Activated T-cell treated with anti-CD3 and anti-CD28 coated beads, Interleukin-2, amount 50 U/mL, for 72 hours (primary cell): Measurements from ENCODE around the gene PPP1R13L. TPM values are rescaled to one million over a fixed set of nuclear protein-coding genes. Genes with fewer than 3 reads are reported as not detected.
"Not testable (repeated sequence)": the region's sequence is repeated elsewhere in the genome, so short reads cannot be mapped to it uniquely, and the experiment has no call there.

Source experiments
- ATAC-seq, 2 donors: fragments of 150-1000 bp; cut with Tn5 transposase; replicated peaks in 1 of 2; 2 replicates each; pipeline ENCODE4 v1.10.0; 2021; ENCODE audit warnings: moderate library complexity in 2 of 2, mild to moderate bottlenecking in 1 of 2
- DNase-seq, 2 donors: peaks; one replicate each; pipeline ENCODE4 v3.0.0; 2021 to 2022; ENCODE audit warnings: mixed read lengths in 1 of 2
- H3K27ac Mint-ChIP-seq: one replicate; pipeline ENCODE4 v1.8.0; 2022; ENCODE audit warnings: mild to moderate bottlenecking, moderate library complexity, mixed read lengths
- H3K27me3 Mint-ChIP-seq: one replicate; pipeline ENCODE4 v1.8.0; 2022; ENCODE audit warnings: low read depth, mixed read lengths
- H3K36me3 Mint-ChIP-seq, 2 donors: one replicate each; pipeline ENCODE4 v1.8.0; 2022; ENCODE audit warnings: mixed read lengths in 2 of 2, mild to moderate bottlenecking in 1 of 2; ENCODE audit not compliant: insufficient read depth in 2 of 2
- H3K4me1 Mint-ChIP-seq: one replicate; pipeline ENCODE4 v1.8.0; 2022; ENCODE audit warnings: low read depth, mixed read lengths
- H3K4me3 Mint-ChIP-seq, 2 donors: one replicate each; pipeline ENCODE4 v1.8.0; 2022; ENCODE audit warnings: mild to moderate bottlenecking in 2 of 2, mixed read lengths in 2 of 2, moderate library complexity in 2 of 2
- H3K9me3 Mint-ChIP-seq, 2 donors: one replicate each; pipeline ENCODE4 v1.8.0; 2022; ENCODE audit warnings: mixed read lengths in 2 of 2
- total RNA-seq, 2 donors: library from RNA; stranded (reverse); gene quantifications; one replicate each; pipeline ENCODE4 v1.2.3, GENCODE V29; 2022

The PPP1R13L gene
- total RNA-seq, 2 donors from 2014 or later = 22.7 to 32.0 TPM

DNA sequence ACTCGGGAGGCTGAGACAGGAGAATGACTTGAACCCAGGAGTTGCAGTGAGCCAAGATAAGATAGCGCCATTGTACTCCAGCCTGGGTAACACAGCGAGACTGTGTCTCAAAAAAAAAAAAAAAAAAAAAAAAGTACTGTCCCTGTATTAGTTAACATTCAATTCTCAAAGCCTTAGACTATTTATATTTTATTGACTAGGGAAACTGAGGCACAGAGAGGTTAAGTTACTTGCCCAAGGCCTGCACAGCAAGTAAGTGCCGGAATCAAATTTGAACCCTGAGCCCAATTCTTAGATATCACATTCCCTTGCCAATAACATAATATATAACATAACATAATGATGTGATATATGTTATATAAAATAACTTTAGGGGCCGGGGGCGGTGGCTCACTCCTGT lies 65.2 kb downstream of the PPP1R13L start:
- H3K9me3 Mint-ChIP-seq = no peaks in the 10 kb centered on the region
- no peaks in the 10 kb centered on the region for H3K36me3 Mint-ChIP-seq
- H3K27ac Mint-ChIP-seq = no peak overlapping the region
- ATAC-seq = no peak
- H3K27me3 Mint-ChIP-seq = peaks cover 18% of the 10 kb centered on the region
- H3K4me1 Mint-ChIP-seq = peaks cover 8% of the 10 kb centered on the region
- H3K4me3 Mint-ChIP-seq = peak overlapping the region; percentile 60 to 78
- DNase-seq = no peak

DNA sequence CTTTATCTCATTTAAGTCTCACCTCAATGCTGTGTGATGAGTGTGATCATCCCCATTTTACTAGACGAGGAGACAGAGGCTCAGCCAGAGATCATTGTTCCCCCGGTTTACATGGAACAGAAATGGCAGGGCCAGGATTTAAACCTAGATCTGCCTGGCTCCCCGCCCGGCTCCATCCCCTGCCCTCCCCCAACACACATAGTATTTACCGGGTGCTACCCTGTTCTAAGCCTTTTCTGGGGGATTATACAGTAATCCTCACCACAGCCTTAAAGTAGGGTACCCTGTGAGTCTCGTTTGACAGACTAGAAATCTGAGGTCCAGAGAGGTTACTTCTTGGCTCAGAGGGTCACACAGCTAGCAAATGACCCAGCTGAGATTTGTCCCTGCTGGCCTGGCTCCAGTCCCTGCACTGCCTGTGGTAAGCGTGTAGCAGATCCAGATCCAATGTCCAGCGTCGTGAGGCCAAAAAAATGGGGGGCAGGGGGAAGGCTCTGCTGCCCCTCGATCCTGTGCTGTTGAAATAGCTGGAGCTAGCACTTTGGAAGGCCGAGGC lies 68.1 kb downstream of the PPP1R13L start:
- H3K27ac Mint-ChIP-seq = no peak overlapping the region

DNA sequence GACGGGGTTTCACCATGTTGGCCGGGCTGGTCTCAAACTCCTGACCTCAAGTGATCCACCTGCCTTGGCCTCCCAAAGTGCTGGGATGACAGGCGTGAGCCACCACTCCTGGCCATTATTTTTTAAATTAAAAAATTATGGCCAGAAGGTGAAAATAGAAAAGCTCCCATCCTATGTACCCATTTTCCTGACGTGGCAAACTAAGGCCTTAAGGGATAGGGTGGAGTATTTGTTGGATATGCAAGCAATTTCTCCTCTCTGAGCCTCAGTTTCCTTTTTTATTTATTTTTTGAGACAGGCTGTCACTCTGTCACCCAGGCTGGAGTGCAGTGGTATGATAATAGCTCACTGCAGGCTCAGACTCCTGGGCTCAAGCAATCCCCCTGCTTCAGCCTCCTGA lies 70.0 kb downstream of the PPP1R13L start:
- DNase-seq, H3K4me1 Mint-ChIP-seq, H3K27ac Mint-ChIP-seq, ATAC-seq, H3K4me3 Mint-ChIP-seq, H3K36me3 Mint-ChIP-seq, H3K9me3 Mint-ChIP-seq: not testable (repeated sequence)
- H3K27me3 Mint-ChIP-seq = peaks cover 12% of the 10 kb centered on the region

More for the DNA sequence above, 68.1 kb downstream of the PPP1R13L start:
- ATAC-seq (no peak), DNase-seq (no peak)
- H3K9me3 Mint-ChIP-seq = no peaks in the 10 kb centered on the region
- no peaks in the 10 kb centered on the region for H3K36me3 Mint-ChIP-seq
- no peak overlapping the region for H3K4me3 Mint-ChIP-seq
- H3K4me1 Mint-ChIP-seq = peaks cover 8% of the 10 kb centered on the region
- H3K27me3 Mint-ChIP-seq = peaks cover 12% of the 10 kb centered on the region

DNA sequence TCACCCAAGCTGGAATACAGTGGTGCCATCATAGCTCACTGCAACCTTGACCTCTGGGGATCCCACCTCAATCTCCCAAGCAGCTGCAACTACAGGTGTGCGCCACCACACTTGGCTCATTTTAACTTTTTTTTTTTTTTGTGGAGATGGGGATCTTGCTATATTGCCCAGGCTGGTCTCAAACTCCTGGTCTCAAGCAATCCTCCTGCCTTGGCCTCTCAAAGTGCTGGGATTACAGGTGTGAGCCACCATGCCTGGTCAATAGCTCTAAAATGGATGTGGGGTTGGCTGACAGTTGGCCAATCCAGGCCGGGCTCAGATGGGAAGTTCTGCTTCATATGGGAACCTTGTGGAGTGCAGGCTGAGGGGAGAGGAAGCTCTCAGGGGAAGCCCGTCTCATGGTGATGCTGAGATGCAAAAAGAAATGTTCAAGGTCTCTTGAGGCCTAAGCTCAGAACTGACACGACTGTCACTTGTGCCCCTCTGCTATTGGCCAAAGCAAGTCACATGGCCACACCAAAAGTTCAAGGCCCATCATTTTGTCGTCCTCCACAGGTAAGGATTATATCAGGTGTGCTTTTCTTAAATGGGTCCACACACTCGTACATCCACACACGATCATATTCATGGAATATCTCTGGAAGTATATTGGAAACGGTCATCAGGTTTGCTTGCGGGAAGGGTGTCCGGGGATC lies 71.1 kb downstream of the PPP1R13L start:
- Mint-ChIP-seq H3K4me3 (no peak overlapping the region), H3K27ac (no peak overlapping the region), H3K4me1 (peaks cover 5% of the 10 kb centered on the region), H3K27me3 (peaks cover 17% of the 10 kb centered on the region), H3K36me3 (no peaks in the 10 kb centered on the region), H3K9me3 (no peaks in the 10 kb centered on the region)
- DNase-seq (no peak), ATAC-seq (no peak)

DNA sequence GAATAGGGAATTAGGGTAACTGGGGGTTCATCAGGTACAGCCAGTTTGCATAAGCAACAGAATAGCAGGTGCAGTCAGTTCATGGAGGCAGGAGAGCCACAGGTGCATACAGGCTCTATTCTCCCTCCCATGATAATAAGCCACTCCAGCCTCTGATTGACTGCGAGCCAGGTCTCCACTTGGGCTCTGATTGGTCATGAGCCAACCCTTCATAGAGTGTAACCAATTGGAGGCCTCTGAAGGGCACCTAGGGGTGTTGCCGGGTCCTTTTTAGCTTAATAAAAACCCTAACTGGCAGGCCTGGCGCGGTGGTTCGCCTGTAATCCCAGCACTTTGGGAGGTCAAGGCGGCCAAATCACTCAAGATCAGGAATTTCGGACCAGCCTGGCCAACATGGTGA lies 73.5 kb downstream of the PPP1R13L start:
- H3K4me1 Mint-ChIP-seq = no peaks in the 10 kb centered on the region
- no peaks in the 10 kb centered on the region for H3K36me3 Mint-ChIP-seq
- DNase-seq (no peak), ATAC-seq (no peak)
- H3K27ac Mint-ChIP-seq = no peak overlapping the region
- H3K9me3 Mint-ChIP-seq = no peaks in the 10 kb centered on the region
- no peak overlapping the region for H3K4me3 Mint-ChIP-seq
- peaks cover 14% of the 10 kb centered on the region for H3K27me3 Mint-ChIP-seq

Other genes with a start within 250 kb of the PPP1R13L start
- gene NKPD1, start 244.1 kb downstream of the PPP1R13L start, total RNA-seq = under 1 TPM; 0.70 to 0.72 TPM
- 10 to 100 TPM; 48.5 to 58.5 TPM for gene TRAPPC6A, start 226.8 kb downstream of the PPP1R13L start, total RNA-seq
- 10 to 100 TPM; 16.7 to 17.7 TPM for gene BLOC1S3, start 226.3 kb downstream of the PPP1R13L start, total RNA-seq
- not detected for gene EXOC3L2, start 159.7 kb downstream of the PPP1R13L start, total RNA-seq
- gene MARK4, start 153.8 kb downstream of the PPP1R13L start, total RNA-seq = 10 to 100 TPM; 25.3 to 37.9 TPM
- not detected for gene CKM, start 82.2 kb downstream of the PPP1R13L start, total RNA-seq
- under 1 TPM; 0.22 to 0.42 TPM for gene KLC3, start 64.3 kb downstream of the PPP1R13L start, total RNA-seq
- 10 to 100 TPM; 20.4 to 23.2 TPM for gene ERCC2, start 34.5 kb downstream of the PPP1R13L start, total RNA-seq
- 1 to 10 TPM; 3.4 to 4.9 TPM for gene POLR1G, start 1.6 kb upstream of the PPP1R13L start, total RNA-seq
- gene ERCC1, start 18.8 kb upstream of the PPP1R13L start, total RNA-seq = 10 to 100 TPM; 71.0 to 73.9 TPM
- 10 to 100 TPM; 20.3 to 24.6 TPM for gene FOSB, start 62.9 kb upstream of the PPP1R13L start, total RNA-seq
- 1 to 10 TPM; 4.1 to 4.9 TPM for gene RTN2, start 92.0 kb upstream of the PPP1R13L start, total RNA-seq
- 1 to 10 TPM; 6.7 to 6.8 TPM for gene PPM1N, start 93.4 kb upstream of the PPP1R13L start, total RNA-seq
- 100 to 1,000 TPM; 120 to 133 TPM for gene VASP, start 102.4 kb upstream of the PPP1R13L start, total RNA-seq
- gene OPA3, start 179.7 kb upstream of the PPP1R13L start, total RNA-seq = 10 to 100 TPM; 10.3 to 12.6 TPM
- gene GPR4, start 197.1 kb upstream of the PPP1R13L start, total RNA-seq = under 1 TPM in 1 of 2 donors, not detected in 1; 0.07 TPM
- gene EML2, start 234.3 kb upstream of the PPP1R13L start, total RNA-seq = 100 to 1,000 TPM; 149 to 190 TPM